Endodermal cell (in vitro differentiated cells): ENCODE results near the gene AMELY. TPM values are rescaled to one million over a fixed set of nuclear protein-coding genes. Genes with fewer than 3 reads are reported as not detected.

Experiments used
- DNase-seq: peaks from one replicate; pipeline ENCODE4 v3.0.0-alpha.2; 2017
- H3K27ac ChIP-seq: 2 replicates; pipeline ENCODE4 v1.5.1; 2013; ENCODE audit warnings: mild to moderate bottlenecking, low read depth, low read length, moderate library complexity
- H3K27me3 ChIP-seq: 2 replicates; pipeline ENCODE4 v1.6.1; 2013; ENCODE audit warnings: mild to moderate bottlenecking, low read length, moderate library complexity; ENCODE audit not compliant: insufficient read depth, control insufficient read depth, poor library complexity, severe bottlenecking
- H3K36me3 ChIP-seq: 2 replicates; pipeline ENCODE4 v1.7.0; 2013; ENCODE audit warnings: mild to moderate bottlenecking, low read length, moderate library complexity; ENCODE audit not compliant: control insufficient read depth, insufficient read depth
- H3K4me1 ChIP-seq: one replicate; pipeline ENCODE4 v1.7.0; 2013; ENCODE audit warnings: low read length; ENCODE audit not compliant: control insufficient read depth, insufficient read depth
- H3K4me3 ChIP-seq: 2 replicates; pipeline ENCODE4 v1.5.1; 2013; ENCODE audit warnings: mild to moderate bottlenecking, low read length, moderate library complexity
- H3K9ac ChIP-seq: 2 replicates; pipeline ENCODE4 v1.6.1; 2013; ENCODE audit warnings: mild to moderate bottlenecking, low read length, moderate library complexity; ENCODE audit not compliant: poor library complexity, severe bottlenecking; ENCODE audit errors: extremely low read depth
- H3K9me3 ChIP-seq: 2 replicates; pipeline ENCODE4 v1.6.1; 2013; ENCODE audit warnings: mild to moderate bottlenecking, low read length, moderate library complexity; ENCODE audit not compliant: control insufficient read depth
- H3K27ac Mint-ChIP-seq: 2 replicates; pipeline ENCODE4 v1.8.0; 2020; ENCODE audit warnings: mixed read lengths
- H3K27me3 Mint-ChIP-seq: 2 replicates; pipeline ENCODE4 v1.8.0; 2021; ENCODE audit warnings: mild to moderate bottlenecking, mixed read lengths; ENCODE audit not compliant: insufficient read depth
- H3K36me3 Mint-ChIP-seq: 2 replicates; pipeline ENCODE4 v1.8.0; 2020; ENCODE audit warnings: low read depth, mixed read lengths
- H3K4me1 Mint-ChIP-seq: 2 replicates; pipeline ENCODE4 v1.8.0; 2020; ENCODE audit warnings: mixed read lengths
- H3K4me3 Mint-ChIP-seq: 2 replicates; pipeline ENCODE4 v1.8.0; 2020; ENCODE audit warnings: mild to moderate bottlenecking, moderate library complexity, mixed read lengths
- H3K9me3 Mint-ChIP-seq: 2 replicates; pipeline ENCODE4 v1.8.0; 2020; ENCODE audit warnings: mild to moderate bottlenecking, mixed read lengths
- WGBS, 2 experiments: methylation state at CpG; one replicate each; pipeline versions ENCODE4 v1.1.5 to v1.1.7; 2013; ENCODE audit warnings: missing lambda C conversion rate in 2 of 2, mixed read lengths in 1 of 2; ENCODE audit not compliant: insufficient coverage in 1 of 2, insufficient read length in 1 of 2; 5-methylcytosine and 5-hydroxymethylcytosine counted together
- total RNA-seq, 2 donors: library from RNA; stranded (reverse); fragmentation: NEBNext Ultra II Directional in 1 of 2; extraction: Animal tissue kit (Norgen Biotek cat#: 25700) in 1 of 2; gene quantifications; 2 replicates in 1 of 2; 3 replicates in 1 of 2; pipeline ENCODE4 v1.2.1, GENCODE V29; 2021
- TF ChIP-seq, protein P1 (sequence below): fragments of 200-600 bp; sonication (generic); conservative IDR thresholded peaks from 2 replicates; pipeline ENCODE4 v1.5.0; 2021; ENCODE audit warnings: antibody characterized with exemption, mild to moderate bottlenecking

Gene AMELY
- total RNA-seq, 2 donors from 2014 or later, result not detected

DNA sequence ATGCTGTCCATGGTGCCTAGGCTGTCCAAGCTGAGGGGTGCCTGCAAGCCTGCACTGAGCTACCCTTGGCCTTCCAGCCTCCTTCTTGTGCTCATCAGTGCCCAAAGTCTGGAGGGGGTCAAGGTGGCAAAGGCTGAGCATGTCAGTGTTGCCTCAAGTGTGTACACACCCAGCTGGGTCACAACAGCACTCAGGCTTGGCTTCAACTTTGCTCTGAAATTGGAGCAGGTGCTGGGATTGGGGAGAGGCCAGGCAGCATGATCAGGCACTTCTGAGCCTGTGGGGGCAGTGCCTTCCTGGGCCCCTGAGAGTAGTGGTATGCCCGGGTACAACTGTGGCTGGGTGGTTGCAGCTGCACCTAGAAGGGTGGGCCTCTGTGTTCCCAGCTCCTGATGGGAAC is 17.7 kb upstream of the AMELY start:
- Mint-ChIP-seq H3K4me1 (no peaks in the 10 kb centered on the region), H3K27me3 (no peaks in the 10 kb centered on the region), H3K4me3 (no peak overlapping the region), H3K9me3 (no peaks in the 10 kb centered on the region), H3K27ac (no peak overlapping the region), H3K36me3 (no peaks in the 10 kb centered on the region)
- H3K36me3 ChIP-seq, result no peaks in the 10 kb centered on the region
- H3K9me3 ChIP-seq, result no peaks in the 10 kb centered on the region
- DNase-seq, result no peak
- H3K9ac ChIP-seq, result no peak overlapping the region
- 92% methylated on average over 1 of the region's 1 CpG; no CpG with 5 or more reads in 1 of the 2 experiments for WGBS, 2 experiments
- TF ChIP-seq, protein P1, sequence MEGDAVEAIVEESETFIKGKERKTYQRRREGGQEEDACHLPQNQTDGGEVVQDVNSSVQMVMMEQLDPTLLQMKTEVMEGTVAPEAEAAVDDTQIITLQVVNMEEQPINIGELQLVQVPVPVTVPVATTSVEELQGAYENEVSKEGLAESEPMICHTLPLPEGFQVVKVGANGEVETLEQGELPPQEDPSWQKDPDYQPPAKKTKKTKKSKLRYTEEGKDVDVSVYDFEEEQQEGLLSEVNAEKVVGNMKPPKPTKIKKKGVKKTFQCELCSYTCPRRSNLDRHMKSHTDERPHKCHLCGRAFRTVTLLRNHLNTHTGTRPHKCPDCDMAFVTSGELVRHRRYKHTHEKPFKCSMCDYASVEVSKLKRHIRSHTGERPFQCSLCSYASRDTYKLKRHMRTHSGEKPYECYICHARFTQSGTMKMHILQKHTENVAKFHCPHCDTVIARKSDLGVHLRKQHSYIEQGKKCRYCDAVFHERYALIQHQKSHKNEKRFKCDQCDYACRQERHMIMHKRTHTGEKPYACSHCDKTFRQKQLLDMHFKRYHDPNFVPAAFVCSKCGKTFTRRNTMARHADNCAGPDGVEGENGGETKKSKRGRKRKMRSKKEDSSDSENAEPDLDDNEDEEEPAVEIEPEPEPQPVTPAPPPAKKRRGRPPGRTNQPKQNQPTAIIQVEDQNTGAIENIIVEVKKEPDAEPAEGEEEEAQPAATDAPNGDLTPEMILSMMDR, result no peak
- no peak overlapping the region for H3K4me3 ChIP-seq
- no peak overlapping the region for H3K27ac ChIP-seq
- H3K27me3 ChIP-seq, result no peaks in the 10 kb centered on the region
- no peaks in the 10 kb centered on the region for H3K4me1 ChIP-seq

DNA sequence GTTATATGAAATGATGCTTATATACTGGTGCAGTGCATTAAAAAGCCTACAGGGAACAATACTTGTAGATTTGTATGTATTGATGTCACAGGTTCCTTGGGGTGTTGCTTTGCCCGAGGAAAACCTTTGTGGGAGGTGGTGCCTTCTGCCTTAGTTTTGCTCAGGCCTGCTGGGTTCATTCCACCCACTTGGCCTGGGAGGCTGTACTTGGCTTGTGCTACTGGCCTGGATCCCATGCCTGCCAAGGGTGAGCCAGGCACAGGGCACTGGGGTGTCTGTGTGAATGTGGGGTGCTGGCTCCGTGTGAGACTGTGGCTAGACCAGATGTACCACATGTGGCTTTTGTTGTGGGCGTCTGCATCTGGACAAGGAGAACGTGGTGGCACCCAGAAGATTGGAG is 16.7 kb upstream of the AMELY start:
- Mint-ChIP-seq H3K9me3 (no peaks in the 10 kb centered on the region), H3K4me1 (no peaks in the 10 kb centered on the region), H3K27me3 (no peaks in the 10 kb centered on the region), H3K4me3 (no peak overlapping the region), H3K36me3 (no peaks in the 10 kb centered on the region), H3K27ac (no peak overlapping the region)
- H3K9me3 ChIP-seq, result no peaks in the 10 kb centered on the region
- no peak for DNase-seq
- no peaks in the 10 kb centered on the region for H3K27me3 ChIP-seq
- H3K4me3 ChIP-seq, result no peak overlapping the region
- no peak overlapping the region for H3K9ac ChIP-seq
- no peak overlapping the region for H3K27ac ChIP-seq
- no peaks in the 10 kb centered on the region for H3K4me1 ChIP-seq
- TF ChIP-seq, protein P1, result no peak
- 95 to 96% methylated on average over 3 to 4 of the region's 4 CpGs for WGBS, 2 experiments
- no peaks in the 10 kb centered on the region for H3K36me3 ChIP-seq

DNA sequence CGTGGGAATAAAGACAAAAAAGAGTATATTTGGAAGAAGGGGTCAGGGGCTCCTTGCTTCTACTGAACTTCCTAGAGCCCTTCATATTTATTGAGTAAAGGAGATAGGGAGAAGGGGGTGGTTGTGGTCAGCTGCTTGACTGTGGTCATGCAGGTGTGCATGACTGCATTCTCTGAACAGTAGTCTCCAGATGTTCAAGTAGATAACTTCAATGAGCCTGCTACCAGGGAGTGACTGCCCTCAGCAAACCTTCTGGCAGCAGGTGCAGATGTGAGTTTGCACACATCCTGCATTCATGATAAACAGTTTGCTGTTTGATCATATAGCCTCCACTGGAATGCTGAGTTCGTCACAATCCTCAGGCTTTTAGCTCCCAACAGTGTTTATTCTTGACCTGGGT is 9.5 kb upstream of the AMELY start:
- no peak for DNase-seq
- H3K9me3 ChIP-seq, result peaks cover 43% of the 10 kb centered on the region
- no peak overlapping the region for H3K4me3 ChIP-seq
- Mint-ChIP-seq H3K27ac (no peak overlapping the region), H3K9me3 (no peaks in the 10 kb centered on the region), H3K4me1 (no peaks in the 10 kb centered on the region), H3K36me3 (no peaks in the 10 kb centered on the region), H3K4me3 (no peak overlapping the region), H3K27me3 (no peaks in the 10 kb centered on the region)
- H3K4me1 ChIP-seq, result no peaks in the 10 kb centered on the region
- 92% methylated on average over 2 of the region's 2 CpGs; no CpG with 5 or more reads in 1 of the 2 experiments for WGBS, 2 experiments
- no peak overlapping the region for H3K27ac ChIP-seq
- H3K9ac ChIP-seq, result no peak overlapping the region
- no peaks in the 10 kb centered on the region for H3K27me3 ChIP-seq
- peaks cover 50% of the 10 kb centered on the region for H3K36me3 ChIP-seq
- TF ChIP-seq, protein P1, result no peak
